HEK293T (cell line): ENCODE results near the gene NXPH4.

Experiments
- CTCF ChIA-PET: fragments of 350-600 bp; formaldehyde crosslinking; extraction: SDS; loops from one replicate; lab custom pipeline; 2021; ENCODE audit warnings: antibody characterized with exemption, inconsistent platforms; lab: Yijun Ruan, JAX
- POLR2A ChIA-PET: fragments of 350-600 bp; formaldehyde crosslinking; extraction: SDS; loops from one replicate; lab custom pipeline; 2020; ENCODE audit warnings: antibody characterized with exemption, inconsistent platforms; lab: Yijun Ruan, JAX
- DNase-seq: peaks from one replicate; pipeline ENCODE4 v3.0.0; 2012; ENCODE audit warnings: mixed read lengths; ENCODE audit errors: extremely low spot score
- ARNT ChIP-seq: fragments of 450-650 bp; IDR thresholded peaks from 2 replicates; pipeline ENCODE4 v1.6.1; 2017; ENCODE audit warnings: mild to moderate bottlenecking
- BHLHE40 ChIP-seq: fragments of 450-650 bp; IDR thresholded peaks from 2 replicates; pipeline ENCODE4 v1.6.1; 2016; ENCODE audit warnings: mild to moderate bottlenecking, moderate library complexity, borderline replicate concordance
- CTBP1 ChIP-seq: fragments of 450-650 bp; IDR thresholded peaks from 2 replicates; pipeline ENCODE4 v1.6.1; 2016; ENCODE audit warnings: borderline replicate concordance
- ELF4 ChIP-seq: fragments of 450-650 bp; IDR thresholded peaks from 2 replicates; pipeline ENCODE4 v1.6.1; 2017; ENCODE audit warnings: antibody characterized with exemption
- FOXA1 ChIP-seq: fragments of 450-650 bp; IDR thresholded peaks from 2 replicates; pipeline ENCODE4 v1.6.1; 2016; ENCODE audit warnings: mild to moderate bottlenecking
- FOXK2 ChIP-seq: fragments of 450-650 bp; IDR thresholded peaks from 2 replicates; pipeline ENCODE4 v1.6.1; 2016; ENCODE audit warnings: mild to moderate bottlenecking
- FOXM1 ChIP-seq: fragments of 450-650 bp; IDR thresholded peaks from 2 replicates; pipeline ENCODE4 v1.6.1; 2017; ENCODE audit warnings: mild to moderate bottlenecking, borderline replicate concordance
- HDGF ChIP-seq: fragments of 450-650 bp; IDR thresholded peaks from 2 replicates; pipeline ENCODE4 v1.6.1; 2017; ENCODE audit warnings: antibody characterized with exemption, borderline replicate concordance
- L3MBTL2 ChIP-seq: fragments of 450-650 bp; conservative IDR thresholded peaks from 2 replicates; pipeline ENCODE4 v1.6.1; 2016; ENCODE audit warnings: mild to moderate bottlenecking
- LEF1 ChIP-seq: fragments of 450-650 bp; IDR thresholded peaks from 2 replicates; pipeline ENCODE4 v1.6.1; 2017; ENCODE audit warnings: mild to moderate bottlenecking, borderline replicate concordance
- NFRKB ChIP-seq: fragments of 450-650 bp; IDR thresholded peaks from 2 replicates; pipeline ENCODE4 v1.6.1; 2016; ENCODE audit warnings: mild to moderate bottlenecking, moderate library complexity
- SP1 ChIP-seq: fragments of 450-650 bp; IDR thresholded peaks from 2 replicates; pipeline ENCODE4 v1.6.1; 2017
- SUZ12 ChIP-seq: fragments of 450-650 bp; IDR thresholded peaks from 2 replicates; pipeline ENCODE4 v1.6.1; 2016; ENCODE audit warnings: mild to moderate bottlenecking
- TARDBP ChIP-seq: fragments of 450-650 bp; IDR thresholded peaks from 2 replicates; pipeline ENCODE4 v1.6.1; 2016
- ZNF384 ChIP-seq: fragments of 450-650 bp; IDR thresholded peaks from 2 replicates; pipeline ENCODE4 v1.6.1; 2016
- TF ChIP-seq, protein P1 (sequence below): fragments of 450-650 bp; IDR thresholded peaks from 2 replicates; pipeline ENCODE4 v1.6.1; 2016

NXPH4 gene

GRCh38 chr12:57223191-57224165 lies 6.9 kb downstream of the NXPH4 start:
- TF ChIP-seq FOXK2, result no peak
- no peak for TF ChIP-seq ELF4
- TF ChIP-seq FOXA1, result no peak
- no peak for TF ChIP-seq LEF1
- TF ChIP-seq ARNT, result no peak
- no peak for TF ChIP-seq CTBP1
- no peak for DNase-seq
- ChIA-PET CTCF (interaction anchor here (0.6 to 1.5 kb wide), 4 partner anchors 10 to 257 kb away, joined by 3 to 6 read pairs (median 4); no protein-coding TSS in a partner anchor), POLR2A (interaction anchor here (1.0 kb wide), 2 partner anchors 10 to 17 kb away, joined by 3 to 4 read pairs; no protein-coding TSS in a partner anchor)

DNA sequence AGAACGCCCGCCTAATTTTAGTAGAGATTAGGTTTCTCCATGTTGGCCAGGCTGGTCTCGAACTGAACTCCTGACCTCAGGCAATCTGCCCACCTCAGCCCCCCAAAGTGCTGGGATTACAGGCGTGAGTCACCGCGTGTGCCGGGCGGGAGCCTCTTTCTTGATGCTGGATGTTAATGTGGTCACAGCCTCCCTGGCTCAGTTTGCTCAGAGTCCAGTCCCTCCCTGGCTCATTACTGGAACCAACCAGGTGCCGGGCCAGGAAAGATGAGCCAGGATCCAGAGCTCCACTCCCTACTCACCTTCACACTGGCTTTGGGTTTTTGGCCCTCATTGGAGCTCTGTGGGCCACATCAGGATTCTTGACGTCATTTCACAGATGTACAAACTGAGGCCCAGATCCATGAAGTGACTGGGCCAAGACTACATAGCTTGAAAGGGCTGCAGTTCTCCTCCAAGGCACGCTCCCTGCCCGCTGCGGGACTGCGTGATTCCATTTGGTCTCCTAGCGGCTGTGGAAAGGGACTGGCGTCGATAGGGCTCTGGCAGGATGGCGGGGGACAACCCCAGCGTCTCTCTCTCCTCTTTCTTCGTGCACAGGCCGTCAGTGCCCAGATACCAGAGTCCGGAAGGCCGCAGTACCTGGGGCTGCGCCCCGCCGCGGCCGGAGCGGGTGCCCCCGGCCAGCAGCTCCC lies 7.8 kb downstream of the NXPH4 start:
- ChIA-PET CTCF (interaction anchor here (0.7 to 0.9 kb wide), 3 partner anchors 10 to 38 kb away, joined by 3 to 4 read pairs (median 4); no protein-coding TSS in a partner anchor), POLR2A (interaction anchor here (0.6 to 1.0 kb wide), 2 partner anchors 16 to 767 kb away, joined by 3 read pairs; no protein-coding TSS in a partner anchor)
- DNase-seq, result no peak
- TF ChIP-seq L3MBTL2, result no peak
- no peak for TF ChIP-seq TARDBP
- TF ChIP-seq FOXA1, result no peak
- TF ChIP-seq ELF4, result no peak
- no peak for TF ChIP-seq ARNT
- no peak for TF ChIP-seq SP1
- TF ChIP-seq NFRKB, result no peak
- no peak for TF ChIP-seq FOXM1

- DNase-seq, result no peak
- TF ChIP-seq FOXK2 (no peak), ARNT (no peak), BHLHE40 (no peak), LEF1 (no peak), ZNF384 (no peak), NFRKB (no peak), FOXA1 (no peak), TARDBP (no peak), L3MBTL2 (no peak), SUZ12 (no peak), HDGF (no peak), ELF4 (no peak), CTBP1 (no peak)
- ChIA-PET CTCF (interaction anchor here (0.7 to 0.9 kb wide), 3 partner anchors 11 to 39 kb away, joined by 3 to 4 read pairs (median 4); no protein-coding TSS in a partner anchor), POLR2A (interaction anchor here (0.6 to 1.0 kb wide), 2 partner anchors 15 to 768 kb away, joined by 3 read pairs; no protein-coding TSS in a partner anchor)
These were observed 8.5 kb downstream of the NXPH4 start for GRCh38 chr12:57224973-57225679.

DNA sequence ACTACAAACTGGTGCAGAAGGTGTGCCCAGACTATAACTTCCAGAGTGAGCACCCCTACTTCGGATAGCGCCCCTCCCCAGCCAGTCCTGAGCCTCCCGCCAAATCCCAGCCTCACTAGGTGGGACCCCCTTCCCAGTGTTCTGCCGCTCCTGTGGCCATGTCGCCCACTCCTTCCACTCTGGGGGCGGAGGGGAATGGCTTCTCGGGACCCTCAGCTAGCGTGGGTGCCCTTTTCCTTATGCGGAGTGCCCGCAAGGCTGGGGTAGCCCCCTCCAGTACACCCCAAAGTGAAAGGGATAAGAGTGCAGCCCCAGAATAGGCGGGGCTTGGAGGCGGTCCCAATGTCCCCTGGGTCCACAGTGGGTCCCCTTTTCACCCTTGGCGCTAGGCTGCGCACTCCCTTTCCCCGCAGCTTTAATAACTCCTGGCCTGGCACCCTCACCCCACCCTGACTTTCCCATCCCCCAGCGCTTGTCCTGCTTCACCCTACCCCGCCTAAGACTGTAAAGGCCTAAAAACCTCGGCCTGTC lies 9.2 kb downstream of the NXPH4 start:
- CTCF ChIA-PET, result interaction anchor here (1.0 to 2.7 kb wide), 3 partner anchors 8 to 17 kb away, joined by 5 to 18 read pairs (median 10); no protein-coding TSS in a partner anchor
- DNase-seq, result no peak
- TF ChIP-seq HDGF (no peak), CTBP1 (no peak), FOXK2 (no peak), FOXM1 (no peak), SUZ12 (no peak), NFRKB (no peak), ZNF384 (no peak), LEF1 (no peak), L3MBTL2 (no peak)
- TF ChIP-seq, protein P1, sequence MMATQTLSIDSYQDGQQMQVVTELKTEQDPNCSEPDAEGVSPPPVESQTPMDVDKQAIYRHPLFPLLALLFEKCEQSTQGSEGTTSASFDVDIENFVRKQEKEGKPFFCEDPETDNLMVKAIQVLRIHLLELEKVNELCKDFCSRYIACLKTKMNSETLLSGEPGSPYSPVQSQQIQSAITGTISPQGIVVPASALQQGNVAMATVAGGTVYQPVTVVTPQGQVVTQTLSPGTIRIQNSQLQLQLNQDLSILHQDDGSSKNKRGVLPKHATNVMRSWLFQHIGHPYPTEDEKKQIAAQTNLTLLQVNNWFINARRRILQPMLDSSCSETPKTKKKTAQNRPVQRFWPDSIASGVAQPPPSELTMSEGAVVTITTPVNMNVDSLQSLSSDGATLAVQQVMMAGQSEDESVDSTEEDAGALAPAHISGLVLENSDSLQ, result no peak
- POLR2A ChIA-PET, result interaction anchor here (2.3 kb wide), 1 partner anchor 12 kb away, joined by 9 read pairs; a partner anchor contains a TSS

- ChIA-PET POLR2A (interaction anchor here (0.8 to 2.3 kb wide), 7 partner anchors 9 to 228 kb away, joined by 3 to 9 read pairs (median 4); partner anchors contain the start of genes INHBE, NEMP1 and NXPH4), CTCF (interaction anchor here (1.0 to 2.7 kb wide), 5 partner anchors 9 to 16 kb away, joined by 5 to 18 read pairs (median 9); a partner anchor contains a TSS)
- DNase-seq, result no peak
- TF ChIP-seq SP1 (no peak), TARDBP (no peak), ARNT (no peak), BHLHE40 (no peak), NFRKB (no peak), CTBP1 (no peak), FOXM1 (no peak), FOXA1 (no peak), SUZ12 (no peak)
- TF ChIP-seq, protein P1, result no peak
These were observed 10.2 kb downstream of the NXPH4 start for GRCh38 chr12:57226588-57227314.
